NCI-H510A (cell line): ENCODE measurements around the gene ATP8A2.

Experiments
- DNase-seq: peaks from one replicate; lab custom pipeline; 2025; lab: John Stamatoyannopoulos, UW

The ATP8A2 gene

DNA sequence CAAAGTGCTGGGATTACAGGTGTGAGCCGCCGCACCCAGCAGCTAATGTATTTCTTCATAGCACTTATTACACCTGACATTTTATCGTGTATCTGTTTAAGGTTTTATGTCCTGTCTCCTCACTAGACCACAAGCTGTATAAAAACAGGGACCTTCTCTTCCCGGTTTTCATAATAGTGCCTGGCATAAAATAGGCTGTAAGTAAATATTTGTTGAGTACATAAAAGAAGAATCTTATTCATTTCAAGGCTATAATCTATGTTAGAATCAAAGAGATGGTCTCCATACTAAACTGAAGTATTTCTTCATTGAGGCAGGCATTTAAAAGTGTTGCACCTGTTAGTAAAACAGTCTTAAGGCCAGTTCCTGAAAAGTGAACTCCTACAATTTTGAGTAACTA lies 486.1 kb downstream of the ATP8A2 start:
- DNase-seq, result no peak

DNA sequence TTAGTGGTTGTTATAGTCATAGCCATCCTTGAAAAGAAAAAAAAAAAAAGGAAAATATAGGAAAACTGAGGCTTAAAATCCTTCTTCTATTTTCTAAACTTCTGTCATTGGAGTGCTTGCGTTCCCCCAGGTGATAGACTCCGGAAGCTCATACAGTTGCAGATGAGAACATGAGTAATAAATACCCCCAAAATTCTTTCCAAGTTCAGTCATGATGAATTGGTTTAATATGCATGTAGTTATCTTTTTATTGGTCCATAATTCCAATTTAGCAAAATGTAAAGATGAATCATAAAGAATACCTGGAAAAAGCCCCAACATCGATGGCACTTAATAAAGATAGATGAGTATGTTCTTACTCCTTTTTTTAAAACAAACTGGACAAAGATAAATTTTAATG lies 487.8 kb downstream of the ATP8A2 start:
- DNase-seq, result no peak

DNA sequence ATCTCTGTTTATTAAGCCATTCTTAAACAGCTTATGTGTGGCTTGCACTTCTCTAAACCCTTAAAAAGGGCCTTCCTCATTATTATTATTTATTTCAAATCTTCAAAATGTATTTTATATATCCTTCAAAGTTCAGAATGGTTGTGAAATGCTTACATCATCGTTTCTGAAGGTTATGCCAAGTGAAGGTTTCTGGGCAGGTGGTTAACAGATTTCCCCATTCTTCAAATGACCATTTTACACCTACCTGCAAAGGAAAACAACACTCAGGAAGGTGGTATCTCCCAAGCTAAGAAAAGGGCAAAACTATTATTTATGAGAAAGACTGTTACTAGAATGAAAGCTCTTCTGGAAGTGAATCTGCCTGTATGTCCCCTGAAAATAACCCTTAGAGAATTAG lies 488.5 kb downstream of the ATP8A2 start:
- DNase-seq, result no peak

DNA sequence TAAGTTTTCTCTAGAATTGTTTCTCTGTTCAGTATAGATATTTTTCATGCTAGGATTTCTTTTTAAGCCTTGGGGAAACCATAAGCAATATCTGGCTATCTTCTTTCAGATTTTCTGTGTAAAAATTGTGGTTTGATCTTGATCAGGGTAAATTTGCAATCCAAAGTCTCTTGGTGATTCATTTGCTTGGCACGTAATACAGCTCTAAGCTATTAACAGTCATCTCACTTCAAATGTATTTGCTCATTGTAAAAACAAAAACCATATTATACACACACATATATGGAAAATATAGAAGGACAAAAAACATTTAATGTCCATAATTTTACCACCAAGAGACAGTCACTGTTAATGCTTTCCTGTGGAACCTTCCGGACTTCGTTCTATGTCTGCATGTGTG lies 489.1 kb downstream of the ATP8A2 start:
- no peak for DNase-seq

DNA sequence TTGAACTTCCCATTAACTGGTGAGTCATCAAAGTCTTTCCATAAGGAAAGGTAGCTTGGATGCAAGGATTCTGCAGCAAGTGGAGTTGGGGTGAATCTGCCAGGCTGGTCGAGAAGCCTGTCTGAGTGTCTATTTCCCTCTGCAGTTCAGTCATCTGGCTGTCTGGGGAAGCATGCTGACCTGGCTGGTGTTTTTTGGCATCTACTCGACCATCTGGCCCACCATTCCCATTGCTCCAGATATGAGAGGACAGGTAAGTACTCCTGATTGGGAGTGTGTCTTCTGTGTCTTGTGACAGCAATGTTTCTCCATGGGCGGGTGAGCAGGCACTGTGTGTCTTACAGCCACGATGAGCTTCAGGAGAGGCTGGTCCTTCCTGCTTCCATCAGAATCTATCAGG lies 490.4 kb downstream of the ATP8A2 start:
- DNase-seq, result no peak

- no peak for DNase-seq
Observed at GRCh38 chr13:25864116-25864515, 492.3 kb downstream of the ATP8A2 start.

DNA sequence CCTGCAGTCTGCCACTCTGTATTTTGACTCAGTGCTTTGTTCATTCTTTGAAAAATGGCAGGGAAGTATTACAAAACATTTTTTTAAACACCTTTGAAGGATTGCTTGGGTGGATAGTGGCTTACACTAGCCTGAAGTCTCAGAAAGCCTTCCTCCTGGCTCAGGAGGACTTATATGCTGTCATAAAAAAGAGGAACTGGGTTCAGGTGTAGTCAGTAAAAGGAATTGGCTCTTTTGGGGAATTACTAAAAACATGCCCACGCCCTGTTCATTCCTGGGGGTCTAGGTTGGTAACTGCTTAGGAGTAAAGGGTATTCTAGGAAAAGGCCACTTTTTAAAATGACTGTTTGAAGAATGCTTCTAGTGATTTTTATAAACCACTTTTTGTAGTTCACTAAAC lies 493.2 kb downstream of the ATP8A2 start:
- no peak for DNase-seq

DNA sequence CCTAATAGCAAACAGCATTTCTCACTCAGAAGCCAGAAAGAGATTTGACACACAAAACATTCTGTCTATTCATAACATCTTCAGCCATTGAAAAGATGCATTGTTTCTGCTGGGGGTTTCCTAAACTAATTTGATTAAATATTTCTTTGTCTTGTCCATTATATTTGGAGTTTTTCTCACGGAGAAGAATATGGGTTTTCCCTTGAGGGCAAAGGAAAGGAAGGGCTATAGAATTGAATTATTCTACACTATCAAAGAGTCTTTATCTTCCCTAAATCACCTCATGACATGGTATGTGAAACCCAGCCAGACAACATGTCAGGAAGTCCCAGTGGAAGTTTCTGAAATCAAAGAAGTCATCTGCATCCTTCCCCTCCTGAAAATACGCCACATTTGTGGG lies 493.6 kb downstream of the ATP8A2 start:
- no peak for DNase-seq

- no peak for DNase-seq
Observed at GRCh38 chr13:25867038-25867437, 495.3 kb downstream of the ATP8A2 start.

GRCh38 chr13:25868490-25868889 lies 496.7 kb downstream of the ATP8A2 start:
- DNase-seq, result no peak

DNA sequence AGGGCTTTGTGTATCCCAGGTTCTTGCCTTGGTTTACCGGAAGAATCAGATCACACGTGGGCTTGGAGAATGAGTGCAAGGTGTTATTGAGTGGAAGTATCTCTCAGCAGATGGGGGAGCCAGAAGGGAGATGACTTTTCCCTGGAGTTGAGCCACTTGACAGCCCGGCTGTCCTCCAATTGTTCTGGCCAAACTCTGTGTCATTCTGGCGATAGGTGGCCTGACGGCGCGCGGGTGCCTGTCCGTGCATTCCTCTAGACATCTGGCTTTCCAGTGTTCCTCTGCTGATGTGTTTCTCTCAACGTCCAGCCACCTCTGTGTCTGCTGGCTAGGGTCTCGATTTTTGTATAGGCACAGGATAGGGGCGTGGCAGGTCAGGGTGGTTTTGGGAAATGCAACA lies 498.2 kb downstream of the ATP8A2 start:
- DNase-seq, result no peak

GRCh38 chr13:25871389-25872125 lies 499.8 kb downstream of the ATP8A2 start:
- DNase-seq, result no peak

DNA sequence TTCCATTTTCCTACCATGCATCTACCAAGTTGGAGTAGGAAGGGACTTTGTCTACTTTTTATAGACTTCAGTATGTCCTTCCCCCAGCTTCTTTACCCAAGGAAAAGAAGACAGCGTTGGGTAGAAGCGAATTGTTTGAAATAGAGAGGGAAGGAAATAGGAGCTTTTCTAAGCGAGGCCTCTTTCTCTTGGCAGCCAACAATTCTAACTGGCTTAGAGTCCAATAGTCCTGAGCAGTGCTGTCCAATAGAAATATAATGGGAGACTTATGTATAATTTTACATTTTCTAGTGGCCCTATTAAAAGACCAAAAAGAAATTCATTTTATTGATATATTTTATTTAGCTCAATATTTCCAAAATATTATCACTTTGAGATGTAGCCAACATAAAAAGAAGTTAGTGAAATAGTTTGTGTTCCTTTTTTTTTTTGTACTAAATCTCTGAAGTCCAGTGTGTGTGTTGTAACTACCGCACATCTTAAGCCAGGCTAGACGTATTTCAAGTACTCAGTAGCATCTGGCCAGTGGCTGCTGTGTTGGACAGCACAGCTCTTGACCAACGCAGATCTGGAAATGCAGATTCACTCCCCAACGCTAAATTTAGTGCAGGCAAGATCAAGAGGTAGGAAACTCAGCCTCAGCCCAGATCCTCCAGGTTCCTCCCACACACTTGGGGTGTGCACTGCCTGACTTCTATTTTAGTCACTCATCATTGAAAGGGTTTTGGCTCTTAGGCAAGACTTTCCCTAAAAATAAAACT lies 500.9 kb downstream of the ATP8A2 start:
- DNase-seq, result no peak

DNA sequence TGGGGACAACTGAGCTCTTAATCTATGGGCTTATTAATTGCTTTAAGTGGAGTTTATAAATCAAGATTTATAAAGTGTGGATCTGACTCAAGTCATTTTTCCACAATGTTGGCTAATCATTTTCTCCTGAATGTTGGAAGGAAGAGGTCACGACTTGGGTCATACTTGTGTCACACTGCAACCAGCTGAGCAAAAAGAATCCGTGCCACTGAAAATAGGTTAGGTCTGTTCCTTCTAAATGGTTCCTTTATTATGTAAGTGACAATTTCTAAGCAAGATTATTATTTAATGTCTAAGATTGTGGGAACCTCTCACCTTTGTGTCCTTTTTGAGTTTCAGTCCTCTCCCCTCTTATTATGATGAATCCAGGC lies 501.5 kb downstream of the ATP8A2 start:
- no peak for DNase-seq

DNA sequence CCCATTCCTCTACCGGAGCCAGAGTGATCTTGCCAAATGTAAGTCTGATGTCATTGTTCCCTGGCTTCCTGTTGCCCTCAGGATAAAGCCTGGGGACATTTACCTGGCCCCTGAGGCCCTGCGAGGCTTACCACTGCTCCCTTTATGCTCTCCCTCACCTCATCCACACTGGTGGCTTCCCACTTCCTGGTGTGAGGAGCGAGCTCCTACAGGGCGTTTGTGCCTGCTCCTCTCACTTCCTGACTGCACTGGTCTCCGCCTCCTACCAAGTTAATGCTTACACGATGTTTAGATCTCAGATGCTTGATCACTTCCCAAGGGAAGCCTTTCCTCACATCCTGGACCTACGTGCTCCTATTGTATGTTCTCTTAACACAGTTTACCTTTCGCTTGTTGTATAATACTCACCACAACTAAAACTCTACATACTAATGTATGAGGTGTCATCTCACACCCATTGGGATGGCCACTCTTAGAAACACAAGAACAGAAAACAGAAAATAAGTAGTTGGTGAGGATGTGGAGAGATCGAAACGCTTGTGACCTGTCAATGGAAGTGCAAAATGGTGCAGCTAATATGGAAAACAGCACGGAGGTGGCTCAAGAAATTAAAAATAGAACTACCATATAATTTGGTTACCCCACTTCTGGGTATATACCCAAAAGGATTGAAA lies 502.4 kb downstream of the ATP8A2 start:
- DNase-seq, result no peak

GRCh38 chr13:25874907-25875306 lies 503.1 kb downstream of the ATP8A2 start:
- DNase-seq, result peak; percentile 27

DNA sequence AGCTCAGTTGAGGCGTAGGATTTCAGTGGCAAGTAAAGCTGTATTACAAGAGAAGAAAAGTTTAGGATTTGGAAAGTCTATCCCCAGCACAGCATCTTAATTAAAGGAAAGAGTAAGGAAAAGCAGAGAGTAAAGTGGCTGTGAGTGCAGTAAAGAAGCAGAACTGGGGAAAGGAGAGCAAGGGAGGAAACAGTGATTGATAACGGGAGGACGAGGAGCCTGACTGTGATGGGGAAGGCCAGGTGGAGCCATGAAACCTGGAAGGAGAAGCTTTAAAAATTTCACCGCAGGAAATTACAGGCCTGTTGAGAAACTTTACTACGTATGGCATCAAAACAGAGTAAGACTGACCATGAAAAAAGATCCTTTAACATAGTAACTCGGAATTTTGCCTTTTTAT lies 504.5 kb downstream of the ATP8A2 start:
- DNase-seq, result no peak

DNA sequence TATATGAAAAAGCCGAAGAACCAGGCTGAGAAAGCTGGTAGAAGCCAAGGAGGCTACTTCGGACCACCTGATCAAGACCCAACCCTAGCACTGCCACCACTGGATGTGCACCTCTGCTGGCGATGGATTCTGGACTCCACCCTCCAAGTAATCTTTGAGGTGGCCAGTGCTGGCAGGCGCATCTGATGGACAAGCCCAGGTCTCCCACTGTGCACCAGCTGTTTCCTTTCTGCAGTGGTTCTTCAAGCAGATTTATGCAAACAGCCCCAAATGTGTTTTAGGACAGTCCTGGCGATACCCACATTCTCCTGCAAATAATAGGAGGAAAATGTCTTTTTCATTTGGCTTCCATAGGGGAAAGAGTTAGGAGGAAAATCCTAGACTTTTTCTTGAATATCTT lies 507.7 kb downstream of the ATP8A2 start:
- no peak for DNase-seq

- no peak for DNase-seq
Observed at GRCh38 chr13:25881136-25881926, 509.6 kb downstream of the ATP8A2 start.

GRCh38 chr13:25881971-25882451 lies 510.2 kb downstream of the ATP8A2 start:
- peak; percentile 34 for DNase-seq

- DNase-seq, result no peak
Observed at GRCh38 chr13:25882466-25883357, 510.9 kb downstream of the ATP8A2 start.
